Chondrocyte (in vitro differentiated cells): ENCODE data around the gene MEGF6. TPM values are rescaled to one million over a fixed set of nuclear protein-coding genes. Genes with fewer than 3 reads are reported as not detected.

Experiments used
- DNase-seq: peaks from one replicate; pipeline ENCODE4 v3.0.0; 2021; ENCODE audit warnings: mixed read lengths, low spot score
- H3K27ac Mint-ChIP-seq: one replicate; pipeline ENCODE4 v1.8.0; 2021; ENCODE audit warnings: mild to moderate bottlenecking, moderate library complexity, mixed read lengths; ENCODE audit not compliant: unreplicated experiment
- H3K27me3 Mint-ChIP-seq: 2 replicates; pipeline ENCODE4 v1.8.0; 2021; ENCODE audit warnings: low read depth, mixed read lengths
- H3K36me3 Mint-ChIP-seq: 2 replicates; pipeline ENCODE4 v1.8.0; 2021; ENCODE audit warnings: low read depth, mixed read lengths
- H3K4me1 Mint-ChIP-seq: 2 replicates; pipeline ENCODE4 v1.8.0; 2021; ENCODE audit warnings: low read depth, mild to moderate bottlenecking, mixed read lengths
- H3K4me3 Mint-ChIP-seq: one replicate; pipeline ENCODE4 v1.8.0; 2021; ENCODE audit warnings: mild to moderate bottlenecking, moderate library complexity, mixed read lengths; ENCODE audit not compliant: unreplicated experiment
- H3K9me3 Mint-ChIP-seq: 2 replicates; pipeline ENCODE4 v1.8.0; 2021; ENCODE audit warnings: low read depth, mixed read lengths
- CTCF ChIP-seq: fragments of 200-600 bp; sonication (generic); IDR thresholded peaks from 2 replicates; pipeline ENCODE4 v1.5.0; 2021; ENCODE audit warnings: antibody characterized with exemption, mild to moderate bottlenecking, moderate library complexity
- total RNA-seq: library from RNA; stranded (reverse); gene quantifications from 3 replicates; pipeline ENCODE4 v1.2.1, GENCODE V29; 2021

MEGF6 gene
- total RNA-seq, 1 donor from 2014 or later: 328 TPM

GRCh38 chr1:3547055-3548005 lies 64.0 kb downstream of the MEGF6 start:
- H3K27me3 Mint-ChIP-seq: no peaks in the 10 kb centered on the region
- H3K36me3 Mint-ChIP-seq: no peaks in the 10 kb centered on the region
- no peak for TF ChIP-seq CTCF
- peak overlapping the region; percentile 27 for H3K4me3 Mint-ChIP-seq
- no peaks in the 10 kb centered on the region for H3K9me3 Mint-ChIP-seq
- no peak for DNase-seq
- H3K4me1 Mint-ChIP-seq: peaks cover 75% of the 10 kb centered on the region
- peak overlapping the region; percentile 94 for H3K27ac Mint-ChIP-seq

DNA sequence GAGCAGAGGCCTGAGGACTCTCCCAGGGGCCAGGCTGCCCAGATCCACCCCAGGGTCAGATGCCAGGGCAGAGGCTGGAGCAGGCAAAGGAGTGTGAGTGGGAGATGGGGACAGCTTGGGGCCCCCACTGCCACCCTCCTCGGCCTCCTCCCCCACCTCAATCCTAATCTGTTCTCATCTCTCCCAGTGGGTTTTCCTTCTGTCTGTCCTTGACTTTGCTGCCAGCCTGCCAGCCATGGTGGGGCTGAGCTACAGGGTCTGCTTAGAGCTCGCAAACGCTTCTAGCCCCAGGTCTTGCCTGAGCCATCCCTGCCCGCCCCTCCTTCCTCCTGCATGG lies 65.3 kb downstream of the MEGF6 start:
- DNase-seq: no peak
- no peaks in the 10 kb centered on the region for H3K9me3 Mint-ChIP-seq
- no peaks in the 10 kb centered on the region for H3K36me3 Mint-ChIP-seq
- no peaks in the 10 kb centered on the region for H3K27me3 Mint-ChIP-seq
- H3K27ac Mint-ChIP-seq: peak overlapping the region; percentile 81
- H3K4me3 Mint-ChIP-seq: peak overlapping the region; percentile 64
- TF ChIP-seq CTCF: no peak
- H3K4me1 Mint-ChIP-seq: peaks cover 78% of the 10 kb centered on the region

- H3K36me3 Mint-ChIP-seq: no peaks in the 10 kb centered on the region
- H3K4me1 Mint-ChIP-seq: peaks cover 77% of the 10 kb centered on the region
- DNase-seq: no peak
- H3K27ac Mint-ChIP-seq: peak overlapping the region; percentile 65
- peak overlapping the region; percentile 64 for H3K4me3 Mint-ChIP-seq
- no peak for TF ChIP-seq CTCF
- H3K27me3 Mint-ChIP-seq: no peaks in the 10 kb centered on the region
- H3K9me3 Mint-ChIP-seq: no peaks in the 10 kb centered on the region
Measured at GRCh38 chr1:3545363-3546047, 65.8 kb downstream of the MEGF6 start.

DNA sequence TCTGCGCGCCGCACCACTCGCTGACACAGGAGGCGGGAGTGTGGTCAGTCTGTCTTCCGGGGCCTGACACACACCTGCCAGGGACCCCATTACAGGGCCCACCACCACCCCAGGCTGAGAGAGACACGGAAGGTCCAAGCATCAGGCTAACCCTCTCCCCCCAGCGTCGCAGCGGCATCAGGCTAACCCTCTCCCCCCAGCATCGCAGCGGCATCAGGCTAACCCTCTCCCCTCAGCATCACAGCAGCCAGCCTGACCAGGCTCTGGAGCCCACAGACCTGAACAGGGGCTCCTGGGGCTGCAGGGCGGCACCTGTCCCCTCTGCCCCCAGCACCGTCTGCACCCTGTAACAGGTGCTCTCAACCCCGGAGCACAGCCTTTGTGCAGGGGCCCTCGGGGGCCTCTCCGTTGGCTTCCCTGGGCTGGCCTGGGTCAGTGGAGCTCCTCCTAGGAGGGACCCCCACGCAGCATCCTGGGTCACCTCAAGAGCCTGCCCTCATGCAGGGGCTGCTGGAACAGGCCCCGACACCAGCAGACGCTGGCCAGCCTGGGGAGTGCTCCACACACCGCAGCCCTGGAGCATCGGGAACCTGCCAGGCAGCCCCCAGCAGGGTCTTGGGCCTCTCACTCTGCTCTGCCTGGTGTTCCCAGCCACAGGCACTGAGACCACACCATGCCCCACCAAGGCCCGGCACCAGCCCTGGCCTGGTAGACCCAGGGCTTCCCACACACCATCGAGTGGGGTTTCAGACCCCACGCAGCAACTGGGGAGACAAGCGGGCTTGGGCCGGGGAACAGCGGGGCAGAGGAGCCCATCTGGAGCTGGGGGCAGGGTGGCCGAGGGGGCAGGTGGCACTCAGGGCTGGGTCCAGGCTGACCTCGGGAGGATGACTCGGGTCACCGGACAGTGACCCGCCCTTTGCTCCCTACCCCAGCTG lies 67.0 kb downstream of the MEGF6 start:
- Mint-ChIP-seq H3K9me3 (no peaks in the 10 kb centered on the region), H3K27ac (peak overlapping the region; percentile 89), H3K4me3 (no peak overlapping the region), H3K36me3 (no peaks in the 10 kb centered on the region), H3K27me3 (no peaks in the 10 kb centered on the region), H3K4me1 (peaks cover 75% of the 10 kb centered on the region)
- no peak for DNase-seq
- TF ChIP-seq CTCF: no peak
